ENCODE results near the gene RASAL3.

Gene RASAL3

DNA sequence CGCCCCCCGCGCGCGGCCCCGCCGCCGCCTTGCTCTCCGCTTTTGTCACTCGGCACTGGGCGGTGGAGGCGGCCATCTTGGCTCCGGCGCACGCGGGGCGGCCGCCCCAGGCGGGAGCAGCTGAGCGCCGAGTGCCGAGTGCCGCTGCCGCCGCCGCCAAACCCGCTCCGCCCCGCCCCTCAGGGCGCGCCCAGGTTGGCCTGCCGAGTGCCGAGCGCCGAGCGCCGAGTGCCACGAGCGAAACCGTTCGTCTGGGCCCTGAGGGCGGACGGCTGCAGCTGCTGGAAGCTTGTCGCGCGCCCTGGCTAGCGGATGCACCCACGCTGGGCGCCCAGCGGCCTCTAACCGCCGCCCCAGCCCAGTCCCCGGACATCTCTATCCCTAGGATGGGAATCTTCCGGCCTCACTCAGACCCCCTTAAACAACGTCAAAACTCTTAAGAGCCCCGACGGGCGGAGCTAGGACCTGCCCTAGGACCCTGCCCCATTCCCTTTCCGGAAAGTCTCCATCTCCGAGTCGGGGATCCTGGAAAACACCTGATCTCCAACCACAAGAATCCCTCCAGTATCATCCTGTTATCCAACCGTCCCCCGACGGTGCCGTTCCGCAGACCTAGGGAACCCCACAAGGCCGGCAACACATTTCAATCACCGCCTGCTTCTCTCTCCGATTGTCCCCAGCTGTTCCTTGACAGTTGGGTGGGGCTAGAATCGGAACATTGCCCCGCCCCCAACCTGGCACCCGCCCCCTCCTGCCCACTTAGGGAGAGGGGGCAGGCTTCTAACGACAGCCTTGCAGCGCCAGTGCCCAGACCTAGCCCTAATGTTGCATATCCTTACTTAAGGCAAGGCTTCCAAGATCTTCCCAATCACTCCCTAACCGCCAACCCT, 31.5 kb downstream of the RASAL3 start:
- DNase-seq: peak; percentile 89 to 93

DNA sequence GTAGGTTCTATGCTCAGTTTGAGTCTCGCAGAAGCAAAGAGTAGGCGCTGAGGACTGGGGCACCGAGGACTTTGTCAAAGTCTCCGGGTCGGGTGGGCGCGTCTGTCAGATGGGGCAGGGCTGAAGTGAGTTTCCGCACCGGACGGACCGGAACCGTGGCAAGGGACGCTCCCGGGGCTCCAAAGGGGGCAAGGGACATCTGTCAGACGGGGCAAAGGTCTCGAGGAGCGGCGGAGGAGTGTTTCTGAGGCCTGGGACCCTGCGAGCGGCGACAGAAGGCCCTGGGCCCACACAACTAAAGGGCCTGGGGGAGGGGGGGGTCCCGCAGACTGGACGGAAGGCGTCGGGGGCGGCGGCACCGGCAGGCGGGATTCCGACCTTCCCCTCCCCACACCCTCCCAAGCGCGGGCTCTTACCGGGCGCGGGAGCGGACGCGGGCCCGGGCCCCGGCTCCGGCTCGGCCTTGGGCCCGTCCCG, 32.3 kb downstream of the RASAL3 start:
- DNase-seq: no peak

DNA sequence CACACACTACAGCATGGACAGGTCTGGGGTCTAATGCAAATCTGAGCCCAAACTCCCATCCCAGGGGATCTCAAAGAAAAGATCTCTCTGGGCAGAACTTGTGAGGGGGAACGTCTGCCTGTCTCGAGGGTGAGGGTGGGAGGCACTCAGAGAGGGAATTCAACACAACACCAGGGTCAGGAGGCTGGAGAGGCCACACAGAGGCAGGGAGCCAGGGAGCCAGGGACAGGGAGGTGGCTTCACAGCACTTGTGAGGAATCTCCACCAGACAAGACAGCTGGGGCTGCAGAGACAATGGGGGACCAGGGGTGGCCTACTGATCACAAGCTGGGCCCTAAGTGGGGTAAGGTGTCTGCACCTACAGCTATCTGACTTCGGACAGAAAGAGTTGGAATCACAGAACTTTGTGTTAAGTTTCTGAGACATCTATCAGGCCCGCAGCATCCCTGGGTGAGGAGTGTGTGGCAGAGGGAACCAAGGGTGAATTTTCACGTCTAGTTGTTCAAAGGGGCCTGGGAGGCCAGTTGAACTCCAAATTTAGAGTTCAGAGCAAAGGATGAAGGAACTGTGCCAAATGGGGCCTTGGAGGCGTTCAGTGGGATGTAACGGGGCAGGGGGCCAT, 32.8 kb downstream of the RASAL3 start:
- no peak for DNase-seq

DNA sequence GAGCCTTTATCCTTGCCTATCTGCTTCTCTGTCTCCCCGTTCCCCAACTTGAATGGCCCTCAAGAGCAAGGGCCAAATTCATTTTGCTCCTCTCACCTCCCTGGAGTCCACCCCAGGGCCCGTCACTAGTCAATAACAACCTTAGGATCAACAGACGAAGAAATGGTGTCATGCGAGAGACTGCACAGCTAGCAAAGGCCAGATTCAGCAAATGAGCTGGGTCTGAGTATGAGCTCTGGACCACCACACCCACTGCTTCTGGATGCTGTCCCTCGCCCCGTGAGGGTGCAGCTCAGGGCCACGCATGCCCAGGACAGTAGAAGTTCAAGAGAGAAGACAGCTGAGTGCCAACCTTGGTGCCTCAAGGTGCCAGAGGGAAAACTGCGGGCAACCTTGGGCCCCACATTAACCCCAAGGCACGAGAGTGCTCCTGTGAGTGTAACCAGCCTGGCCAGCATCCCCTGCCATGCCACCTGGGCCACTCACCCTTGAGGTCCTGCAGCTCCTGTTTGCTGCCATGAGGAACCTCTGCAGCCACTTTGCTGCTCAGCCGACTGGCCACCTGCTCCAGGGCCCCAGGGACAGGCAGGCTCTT, 33.7 kb downstream of the RASAL3 start:
- DNase-seq: no peak

DNA sequence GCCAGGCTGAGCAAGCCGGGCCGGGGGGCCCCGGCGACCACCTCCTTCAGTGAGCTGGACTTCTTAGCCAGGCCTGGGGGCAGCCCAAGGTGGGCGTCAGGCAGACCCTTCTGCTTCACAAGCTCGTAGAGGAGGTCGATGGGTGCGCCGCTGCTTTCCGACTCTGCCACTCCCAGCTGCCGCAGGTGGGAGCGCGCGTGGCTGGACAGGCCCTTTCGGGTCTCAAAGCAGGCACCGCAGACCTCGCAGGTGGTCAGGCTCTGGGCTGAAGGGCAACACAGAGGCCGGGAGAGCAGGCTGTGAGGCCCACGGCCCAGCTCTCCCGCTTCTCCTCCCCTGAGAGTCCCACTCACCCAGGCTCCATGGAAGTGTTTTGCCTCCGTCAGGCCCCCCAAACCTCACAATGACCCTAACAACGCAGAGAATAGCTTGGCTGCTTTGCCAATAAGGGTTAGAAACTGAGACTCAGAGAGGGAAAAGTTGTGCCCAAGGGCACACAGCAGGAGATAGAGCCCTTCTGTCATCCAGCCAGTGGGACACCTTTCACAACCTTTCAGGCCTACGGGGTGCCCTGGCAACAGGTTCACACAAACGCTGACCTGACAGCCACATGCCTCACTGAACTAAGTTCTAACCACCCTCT, 34.4 kb downstream of the RASAL3 start:
- no peak for DNase-seq

DNA sequence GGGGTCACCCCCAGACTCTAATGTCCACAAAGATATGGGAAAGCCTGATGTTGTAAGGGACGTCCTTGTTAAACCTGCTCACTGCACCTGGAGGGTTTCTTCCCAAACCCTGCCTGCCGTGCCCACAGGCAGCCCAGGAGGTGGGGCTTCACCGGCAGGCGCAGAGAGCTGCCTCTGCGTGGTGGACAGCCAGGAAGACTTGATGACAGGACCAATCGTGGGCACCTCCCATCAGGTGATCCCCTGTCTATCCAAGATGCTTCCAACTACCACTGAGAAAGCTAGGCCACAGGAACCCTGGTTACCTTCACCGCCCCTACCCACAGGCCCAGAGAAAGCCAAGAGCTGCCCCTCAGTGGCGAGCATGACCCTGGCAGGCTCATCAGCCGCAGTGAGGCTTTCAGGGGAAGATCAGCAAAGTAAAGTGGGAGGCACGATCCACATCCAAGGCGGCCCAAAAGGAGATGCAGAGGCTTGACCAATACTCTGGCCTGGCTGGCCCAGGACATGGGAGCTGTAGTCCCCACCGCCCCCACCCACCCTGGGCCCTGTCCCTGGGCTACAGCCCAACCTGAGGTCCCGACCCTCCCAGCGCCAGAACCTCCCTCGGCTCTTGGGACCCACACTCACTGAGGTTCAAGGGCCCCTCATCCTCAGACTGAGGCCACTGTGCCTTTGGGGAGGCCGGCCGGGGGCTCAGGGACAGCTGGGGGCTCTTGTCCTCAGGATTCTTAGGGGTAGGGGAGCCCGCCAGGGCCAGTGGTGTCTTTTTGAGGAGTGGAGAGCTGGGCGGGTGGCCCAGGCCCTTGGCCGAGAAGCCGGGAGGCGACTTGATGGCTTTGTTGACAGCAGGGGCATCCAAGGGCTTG, 35.2 kb downstream of the RASAL3 start:
- DNase-seq: no peak

DNA sequence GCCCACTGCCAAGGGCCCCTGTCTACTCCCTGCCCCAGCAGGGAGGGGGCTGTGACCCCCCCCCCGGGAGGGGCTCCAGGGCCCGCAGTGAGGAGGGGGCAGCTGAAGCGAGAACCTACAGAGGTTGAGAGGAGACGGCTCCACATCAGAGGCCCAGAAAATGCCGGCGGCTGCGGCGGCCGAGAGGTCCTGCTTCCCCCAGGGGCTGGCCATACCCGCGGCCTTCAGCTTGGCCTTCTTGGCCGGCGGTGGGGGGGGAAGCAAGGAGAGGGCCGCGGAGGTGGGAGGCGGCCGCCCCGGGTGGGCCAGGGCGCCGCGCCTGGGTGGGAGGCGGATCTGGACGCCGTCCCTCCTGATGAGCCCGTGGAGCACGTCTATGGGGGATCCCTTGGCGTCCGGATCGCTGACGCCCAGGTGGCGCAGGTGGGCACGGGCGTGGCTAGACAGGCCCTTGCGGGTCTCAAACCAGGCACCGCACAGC, 36.3 kb downstream of the RASAL3 start:
- no peak for DNase-seq

DNA sequence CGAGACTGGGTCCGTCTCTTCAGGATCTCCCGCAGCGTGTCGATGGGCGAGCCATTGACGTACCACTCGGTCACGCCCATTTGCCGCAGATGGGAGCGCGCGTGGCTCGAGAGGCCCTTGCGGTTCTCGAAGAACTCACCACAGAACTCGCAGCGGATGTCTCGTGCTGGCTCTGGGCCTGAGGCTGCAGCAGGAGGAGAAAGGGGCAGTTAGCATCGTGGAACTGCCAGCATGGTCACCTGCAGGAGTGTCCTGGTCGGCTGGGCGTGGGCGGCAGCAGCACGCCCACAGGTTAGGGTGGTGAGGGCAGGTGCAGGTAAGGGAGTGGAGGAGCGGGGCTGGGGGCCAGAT, 37.0 kb downstream of the RASAL3 start:
- DNase-seq: no peak

DNA sequence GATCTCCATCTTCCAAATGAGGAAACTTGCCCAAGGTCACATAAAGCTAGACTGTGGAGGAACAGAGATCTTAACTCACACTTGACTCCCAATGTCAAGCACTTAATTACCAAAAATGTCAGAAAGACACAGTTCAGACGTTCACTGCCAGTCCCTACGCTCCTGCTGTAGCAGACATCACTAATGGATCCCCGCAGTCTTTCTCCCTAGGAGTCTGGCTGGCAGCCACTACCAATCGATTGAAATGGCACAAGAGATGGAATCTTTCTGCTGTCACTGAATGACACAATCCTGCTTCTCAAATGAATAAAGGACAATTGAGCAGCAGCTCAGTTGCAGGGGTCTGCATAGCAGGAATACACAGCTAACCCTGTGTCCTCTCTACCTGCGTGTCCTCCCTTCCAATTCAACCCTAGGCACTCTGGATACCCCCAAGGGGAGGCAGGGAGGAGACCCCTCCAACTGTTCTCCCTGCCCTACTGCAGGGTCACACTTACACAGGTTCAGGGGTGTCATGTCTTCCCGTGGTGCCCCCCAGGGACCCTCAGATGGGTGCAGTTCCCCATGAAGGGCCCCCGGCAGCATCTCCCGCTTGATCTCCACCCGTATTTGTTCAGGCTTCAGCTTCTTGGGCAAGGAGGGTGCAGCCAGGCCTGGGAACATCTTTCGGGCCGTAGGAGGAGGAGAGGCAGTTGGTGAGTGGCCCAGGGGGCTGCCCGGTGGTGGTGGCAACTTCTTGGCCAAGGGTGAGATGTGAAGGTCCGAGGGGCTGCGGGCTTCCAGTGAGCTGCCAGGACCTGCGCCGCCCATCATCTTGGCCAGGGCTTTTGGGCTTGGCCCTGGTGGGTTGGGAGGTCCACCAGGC, 37.6 kb downstream of the RASAL3 start:
- DNase-seq: no peak

DNA sequence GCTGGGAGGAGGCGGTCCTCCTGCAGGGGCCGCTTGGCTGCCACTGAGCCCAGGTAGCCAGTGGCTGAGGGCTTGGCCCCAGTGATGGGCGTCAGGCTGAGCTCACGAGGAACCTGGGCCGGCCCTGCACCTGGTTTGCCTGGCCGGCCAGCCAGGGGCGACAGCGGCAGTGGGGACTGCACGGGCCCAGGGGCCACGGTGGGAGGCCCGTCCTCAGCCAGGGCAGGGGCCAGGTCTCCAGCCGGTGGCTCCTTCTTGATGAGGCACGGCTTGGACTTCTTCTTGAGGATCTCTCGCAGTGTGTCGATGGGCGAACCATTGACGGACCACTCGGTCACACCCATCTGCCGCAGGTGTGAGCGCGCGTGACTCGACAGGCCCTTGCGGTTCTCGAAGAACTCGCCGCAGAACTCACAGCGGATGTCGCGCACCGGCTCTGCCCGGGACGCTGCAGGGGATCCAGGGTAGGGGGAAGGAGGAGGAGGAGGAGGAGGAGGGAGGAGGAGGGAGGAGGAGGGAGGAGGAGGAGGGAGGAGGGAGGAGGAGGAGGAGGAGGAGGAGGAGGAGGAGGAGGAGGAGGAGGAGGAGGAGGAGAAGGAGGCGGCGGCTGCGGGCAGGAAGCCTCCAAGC, 38.9 kb downstream of the RASAL3 start:
- DNase-seq: no peak

DNA sequence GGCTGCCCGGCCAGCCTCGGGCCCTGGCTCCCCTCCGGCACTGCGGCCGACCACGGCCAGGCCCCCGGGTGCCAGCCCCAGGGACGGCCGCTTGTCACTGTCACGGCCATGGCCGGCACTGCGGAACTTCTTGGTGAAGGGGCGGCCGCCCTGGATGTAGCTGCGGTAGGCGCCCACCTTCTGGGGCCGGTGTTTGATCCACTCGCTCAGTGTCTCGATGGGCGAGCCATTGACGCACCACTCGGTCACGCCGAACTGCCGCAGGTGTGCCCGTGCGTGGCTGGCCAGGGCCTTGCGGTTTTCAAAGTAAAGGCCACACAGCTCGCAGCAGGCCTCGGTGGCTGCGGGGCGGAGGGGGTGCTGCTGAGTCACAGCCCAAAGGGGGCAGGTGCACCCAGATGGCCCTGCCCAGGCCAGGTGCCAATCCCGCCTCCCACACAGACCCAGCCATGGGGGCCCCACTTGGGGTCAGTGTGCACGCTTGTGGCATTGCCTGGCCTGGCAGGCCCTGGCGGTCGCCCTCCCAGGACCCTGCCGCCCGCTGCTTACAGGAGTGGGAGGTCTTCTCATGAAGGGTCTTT, 39.6 kb downstream of the RASAL3 start:
- no peak for DNase-seq

DNA sequence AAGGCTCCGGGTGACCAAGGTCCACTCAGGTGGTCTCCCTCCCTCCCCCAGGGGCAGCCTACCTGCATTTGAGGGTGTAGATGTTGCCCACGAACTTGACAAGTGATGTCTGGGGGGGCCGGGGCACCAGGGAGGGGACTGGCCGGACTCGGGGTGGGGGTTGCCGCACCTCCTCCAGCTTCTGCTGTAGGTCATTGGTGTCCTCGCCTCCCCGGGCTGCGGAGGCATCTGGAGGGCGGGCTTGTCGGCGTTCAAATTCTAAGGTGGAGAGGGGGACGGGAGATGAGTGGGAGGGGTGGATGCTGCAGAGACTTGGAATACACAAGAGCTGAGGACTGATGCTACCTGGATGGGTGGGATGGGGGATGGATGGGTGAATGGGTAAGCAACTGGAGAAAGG, 40.2 kb downstream of the RASAL3 start:
- DNase-seq: no peak

DNA sequence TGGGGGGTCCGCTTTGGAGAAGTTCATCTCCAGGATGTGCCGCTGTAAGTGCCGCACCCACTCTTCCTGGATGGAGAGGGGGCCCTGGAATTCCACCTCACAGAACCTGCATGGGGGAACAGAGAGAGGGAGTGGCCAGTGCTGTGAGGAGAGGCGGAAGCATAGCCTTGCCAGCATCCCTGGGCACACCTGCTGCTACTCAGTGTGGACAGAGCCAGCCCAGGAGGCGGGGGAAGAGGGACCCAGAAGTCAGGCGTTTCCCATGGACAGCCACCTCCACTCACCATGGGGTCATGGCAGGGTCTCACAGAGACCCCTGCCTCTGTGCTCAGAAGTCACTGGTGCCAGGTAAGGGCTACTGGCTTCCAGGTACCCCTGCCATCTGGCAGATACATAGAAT, 41.2 kb downstream of the RASAL3 start:
- no peak for DNase-seq

DNA sequence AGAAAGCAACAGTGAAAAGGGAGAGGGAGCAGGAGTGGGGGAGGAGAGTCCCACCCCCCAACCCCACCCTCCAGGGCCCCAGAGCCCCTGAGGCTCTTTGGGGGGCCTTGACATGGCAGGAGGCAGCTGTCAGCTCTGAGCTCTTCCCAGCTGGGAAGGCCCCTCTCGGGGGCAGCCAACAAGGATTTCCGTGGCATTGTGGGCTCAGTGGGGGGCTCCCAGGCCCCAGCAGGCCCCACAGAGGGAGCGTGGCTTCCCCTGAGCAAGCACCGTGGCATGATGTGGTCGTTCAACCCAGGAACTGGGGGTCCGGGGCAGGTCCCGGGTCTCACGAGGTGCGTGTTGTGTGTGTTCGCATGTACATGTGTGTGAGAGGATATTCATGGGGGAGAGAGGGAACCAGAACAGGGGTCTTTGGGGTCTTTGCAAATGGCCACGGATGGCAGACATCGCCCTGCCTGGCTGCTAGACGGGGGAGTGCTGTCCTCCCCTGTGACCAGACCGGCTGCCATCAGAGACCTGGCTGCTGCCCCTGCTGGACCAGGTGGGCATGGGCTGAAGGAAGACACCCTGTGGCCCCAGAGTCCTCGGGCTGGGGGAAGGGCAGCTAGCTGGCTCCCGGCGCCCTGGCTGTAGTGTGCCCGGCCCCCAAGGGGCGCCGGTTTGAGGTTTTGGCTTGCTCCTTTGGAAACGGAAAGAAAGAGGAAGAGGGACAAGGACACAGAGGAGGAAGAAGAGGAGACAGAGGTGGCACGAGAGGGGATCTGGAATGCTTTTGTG, 41.9 kb downstream of the RASAL3 start:
- DNase-seq: no peak

DNA sequence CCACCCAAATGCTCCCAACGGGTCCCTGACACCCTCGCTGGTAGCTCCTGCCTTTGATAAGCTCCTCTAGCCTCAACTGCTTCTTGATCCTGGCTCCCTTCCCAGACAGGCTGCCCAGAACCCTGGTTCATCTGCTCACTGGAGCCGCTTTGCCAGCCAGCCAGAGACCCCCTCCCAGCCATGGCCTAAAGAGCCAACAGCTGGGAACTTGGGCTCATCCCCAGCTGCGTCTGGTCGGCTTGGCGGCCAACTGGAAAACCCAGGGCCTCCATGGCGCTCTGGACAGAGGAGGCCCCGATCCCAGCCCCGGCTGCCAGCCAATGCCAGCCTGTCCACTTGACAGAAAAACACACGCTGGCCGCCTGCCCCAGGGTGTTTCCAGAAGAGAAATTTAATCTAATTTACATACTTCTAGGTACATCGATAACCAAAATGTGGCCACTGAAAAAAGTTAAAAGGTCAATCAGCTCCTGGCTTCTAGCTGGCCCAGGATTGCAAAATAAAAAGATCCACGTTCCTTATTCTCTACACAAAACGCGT, 42.6 kb downstream of the RASAL3 start:
- no peak for DNase-seq

DNA sequence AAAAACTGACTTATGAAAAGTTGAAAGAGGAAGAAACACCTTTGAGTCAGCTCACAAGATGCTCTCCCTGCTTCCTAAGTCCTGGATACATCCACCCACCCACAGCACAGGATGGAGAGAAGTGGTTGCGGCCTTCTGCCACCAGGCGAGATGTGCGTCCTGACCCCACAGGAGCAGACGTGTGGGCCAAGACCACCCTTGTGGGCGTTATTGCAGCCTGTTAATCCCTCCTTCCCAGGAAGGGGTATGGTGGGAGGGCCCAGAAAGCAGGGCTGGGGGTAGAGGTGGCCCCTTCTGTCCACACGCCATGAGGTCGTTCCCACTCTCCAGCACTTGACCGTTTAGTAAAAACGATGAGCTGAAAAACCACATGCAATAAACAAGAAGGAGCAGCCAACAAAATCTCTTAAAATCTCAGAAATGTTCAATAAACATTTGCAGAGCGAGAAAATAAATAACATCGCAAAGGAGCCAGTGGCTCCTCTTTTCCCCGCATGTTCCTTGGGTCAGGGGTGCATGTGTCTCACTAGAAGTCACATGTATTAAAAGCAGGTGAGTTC, 43.1 kb downstream of the RASAL3 start:
- DNase-seq: no peak

DNA sequence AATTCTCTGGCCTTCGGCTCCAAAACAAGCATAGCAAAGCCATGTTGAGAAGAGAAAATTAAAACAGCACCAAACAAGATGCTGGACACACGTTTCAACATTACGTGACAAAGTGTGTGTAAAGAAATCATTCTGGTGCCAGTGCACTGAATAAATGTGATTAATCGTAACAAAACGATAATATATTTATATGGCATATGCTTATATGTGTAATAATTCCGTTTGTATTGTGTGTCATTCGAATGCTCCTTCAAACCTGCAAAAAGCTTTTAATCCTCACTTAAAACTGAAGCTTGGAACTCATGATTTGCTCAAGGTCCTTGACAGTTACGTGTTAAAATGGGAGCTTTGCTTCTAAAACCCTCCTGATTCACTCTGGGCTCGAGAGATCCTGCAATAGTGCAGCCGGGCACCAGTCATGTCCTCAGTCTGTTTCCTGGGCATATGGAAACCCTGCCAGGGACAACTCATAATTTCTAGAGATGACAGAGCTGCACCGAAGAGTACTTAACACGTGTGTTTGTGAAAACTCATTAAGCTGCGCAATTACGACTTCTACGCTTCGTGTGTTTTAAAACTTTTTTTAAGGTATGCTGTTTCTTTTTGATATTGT, 44.8 kb downstream of the RASAL3 start:
- DNase-seq: no peak

DNA sequence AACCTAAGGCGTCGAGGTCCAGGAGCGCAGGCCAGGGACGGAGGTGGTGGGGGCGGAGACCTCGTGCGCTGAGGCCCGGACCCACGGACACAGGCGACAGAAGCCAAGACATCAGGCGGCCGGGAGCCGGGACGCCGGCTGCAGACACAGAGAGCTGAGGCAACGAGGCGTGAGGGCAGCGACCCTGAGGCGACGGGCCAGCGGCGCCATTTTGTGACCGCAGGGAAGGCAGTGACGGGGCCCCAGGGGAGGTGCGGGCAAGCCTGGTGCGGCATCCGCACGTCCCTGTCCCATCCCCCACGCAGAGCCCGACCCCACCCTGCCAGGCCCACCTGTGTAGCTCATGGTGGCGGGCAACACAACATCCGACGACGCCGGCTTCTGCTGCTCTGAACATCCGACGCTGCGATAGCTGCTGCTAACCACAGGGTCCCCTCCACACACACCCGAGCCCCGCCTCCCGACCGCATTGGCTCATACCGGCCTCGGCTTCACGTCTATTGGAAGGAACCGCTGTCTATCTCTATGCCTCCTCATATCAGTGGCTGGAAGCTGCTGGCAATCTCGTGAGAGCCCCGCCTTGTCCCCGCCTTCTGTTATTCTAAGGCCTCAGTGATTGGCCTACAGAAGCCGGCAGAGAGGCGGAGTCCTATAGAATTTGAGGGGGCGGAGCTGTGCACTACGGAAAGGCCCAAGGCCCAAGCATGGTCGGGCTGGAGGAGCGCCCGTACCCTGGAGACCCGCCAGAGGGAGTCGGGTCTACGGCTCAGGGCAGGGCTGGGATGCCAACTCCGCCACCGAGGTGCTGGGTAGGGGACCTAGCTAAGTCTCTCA, 45.5 kb downstream of the RASAL3 start, which contains the start of gene AKAP8L:
Gene AKAP8L (minus strand): TSS at position 410 of the 834 bp plus-strand sequence. CDS start 65 bp downstream, at position 345.
- peak; percentile 100 for DNase-seq

Data from CD4-positive, alpha-beta T cell treated with Interleukin-4 for 1 hour (primary cell).